WTC11 (cell line): ENCODE results near the gene ACTMAP. TPM values are rescaled to one million over a fixed set of nuclear protein-coding genes. Genes with fewer than 3 reads are reported as not detected.

Experiments used
- ATAC-seq: fragments of 200-7000 bp; cut with Tn5 transposase; 2 replicates; pipeline ENCODE4 v1.10.0; 2021; ENCODE audit warnings: mild to moderate bottlenecking, moderate library complexity
- CTCF ChIA-PET: fragments of 300-600 bp; sonication (Branson Sonifier 250); formaldehyde crosslinking; loops from one replicate; lab custom pipeline; 2021; ENCODE audit warnings: antibody characterized with exemption; lab: Charles Lee
- POLR2A ChIA-PET: fragments of 350-600 bp; sonication (Branson Sonifier 250); formaldehyde crosslinking; loops from one replicate; lab custom pipeline; 2021; ENCODE audit warnings: antibody characterized with exemption; lab: Charles Lee
- DNase-seq: peaks from one replicate; pipeline ENCODE4 v3.0.0; 2021; ENCODE audit warnings: low spot score
- H3K27ac Mint-ChIP-seq: 2 replicates; pipeline ENCODE4 v1.8.0; 2021; ENCODE audit warnings: mixed read lengths
- H3K27me3 Mint-ChIP-seq: 2 replicates; pipeline ENCODE4 v1.8.0; 2021; ENCODE audit warnings: low read depth, mild to moderate bottlenecking, moderate library complexity, mixed read lengths
- H3K36me3 Mint-ChIP-seq: 2 replicates; pipeline ENCODE4 v1.8.0; 2021; ENCODE audit warnings: mixed read lengths
- H3K4me1 Mint-ChIP-seq: 2 replicates; pipeline ENCODE4 v1.8.0; 2022; ENCODE audit warnings: mixed read lengths
- H3K4me3 Mint-ChIP-seq: 2 replicates; pipeline ENCODE4 v1.8.0; 2021; ENCODE audit warnings: mild to moderate bottlenecking, moderate library complexity, mixed read lengths
- H3K9me3 Mint-ChIP-seq: 2 replicates; pipeline ENCODE4 v1.8.0; 2021; ENCODE audit warnings: mixed read lengths
- CBFB ChIP-seq: sonication (generic); formaldehyde crosslinking; IDR thresholded peaks from 2 replicates; pipeline ENCODE4 v1.8.1; 2022; ENCODE audit warnings: mild to moderate bottlenecking, low read depth, missing genetic modification reagents
- E2F4 ChIP-seq: sonication (generic); formaldehyde crosslinking; IDR thresholded peaks from 2 replicates; pipeline ENCODE4 v1.8.1; 2022; ENCODE audit warnings: low read depth, mild to moderate bottlenecking, moderate library complexity, missing genetic modification reagents, borderline replicate concordance
- FOXJ3 ChIP-seq: sonication (generic); formaldehyde crosslinking; IDR thresholded peaks from 2 replicates; pipeline ENCODE4 v1.9.0; 2021; ENCODE audit warnings: missing genetic modification reagents, mild to moderate bottlenecking, borderline replicate concordance
- FOXK1 ChIP-seq: sonication (generic); formaldehyde crosslinking; IDR thresholded peaks from 2 replicates; pipeline ENCODE4 v1.8.0; 2022; ENCODE audit warnings: mild to moderate bottlenecking, moderate library complexity, missing genetic modification reagents
- MXD4 ChIP-seq: fragments of 250-450 bp; sonication (Bioruptor Pico); IDR thresholded peaks from 2 replicates; pipeline ENCODE4 v1.8.0; 2021; ENCODE audit warnings: mild to moderate bottlenecking, moderate library complexity, borderline replicate concordance
- PRRX2 ChIP-seq: fragments of 250-450 bp; sonication (Bioruptor Pico); IDR thresholded peaks from 2 replicates; pipeline ENCODE4 v1.8.0; 2021; ENCODE audit warnings: mild to moderate bottlenecking
- SP1 ChIP-seq: sonication (generic); formaldehyde crosslinking; conservative IDR thresholded peaks from 2 replicates; pipeline ENCODE4 v1.8.1; 2022; ENCODE audit warnings: missing genetic modification reagents
- STAT6 ChIP-seq: sonication (generic); formaldehyde crosslinking; conservative IDR thresholded peaks from 2 replicates; pipeline ENCODE4 v1.8.1; 2023; ENCODE audit warnings: mild to moderate bottlenecking, low read depth, missing genetic modification reagents, moderate library complexity
- TEAD1 ChIP-seq: sonication (generic); formaldehyde crosslinking; IDR thresholded peaks from 2 replicates; pipeline ENCODE4 v1.8.0; 2022; ENCODE audit warnings: mild to moderate bottlenecking, missing genetic modification reagents
- ZNF219 ChIP-seq: sonication (generic); formaldehyde crosslinking; IDR thresholded peaks from 2 replicates; pipeline ENCODE4 v1.8.0; 2023; ENCODE audit warnings: missing genetic modification reagents, mild to moderate bottlenecking, borderline replicate concordance
- ZNF396 ChIP-seq: fragments of 250-450 bp; sonication (Bioruptor Pico); IDR thresholded peaks from 2 replicates; pipeline ENCODE4 v1.8.0; 2021; ENCODE audit warnings: mild to moderate bottlenecking, moderate library complexity, borderline replicate concordance
- ZNF423 ChIP-seq: fragments of 250-450 bp; sonication (Bioruptor Pico); IDR thresholded peaks from 2 replicates; pipeline ENCODE4 v2.1.2; 2022; ENCODE audit warnings: mild to moderate bottlenecking, moderate library complexity
- total RNA-seq: library from RNA; stranded (reverse); gene quantifications from 3 replicates; pipeline ENCODE4 v1.2.3, GENCODE V29; 2021
- TF ChIP-seq, protein P1 (sequence below): sonication (generic); formaldehyde crosslinking; IDR thresholded peaks from 2 replicates; pipeline ENCODE4 v1.8.1; 2023; ENCODE audit warnings: mild to moderate bottlenecking, moderate library complexity, missing genetic modification reagents
- TF ChIP-seq, protein P2 (sequence below): sonication (generic); formaldehyde crosslinking; IDR thresholded peaks from 2 replicates; pipeline ENCODE4 v1.8.1; 2023; ENCODE audit warnings: mild to moderate bottlenecking, missing genetic modification reagents, borderline replicate concordance
- TF ChIP-seq, protein P3 (sequence below): sonication (generic); formaldehyde crosslinking; IDR thresholded peaks from 2 replicates; pipeline ENCODE4 v1.8.0; 2022; ENCODE audit warnings: mild to moderate bottlenecking, missing genetic modification reagents
- TF ChIP-seq, protein P4 (sequence below): sonication (generic); formaldehyde crosslinking; IDR thresholded peaks from 2 replicates; pipeline ENCODE4 v1.8.0; 2022; ENCODE audit warnings: mild to moderate bottlenecking, missing genetic modification reagents

The ACTMAP gene
- total RNA-seq, 1 experiment from 2014 or later: 29.6 TPM

DNA sequence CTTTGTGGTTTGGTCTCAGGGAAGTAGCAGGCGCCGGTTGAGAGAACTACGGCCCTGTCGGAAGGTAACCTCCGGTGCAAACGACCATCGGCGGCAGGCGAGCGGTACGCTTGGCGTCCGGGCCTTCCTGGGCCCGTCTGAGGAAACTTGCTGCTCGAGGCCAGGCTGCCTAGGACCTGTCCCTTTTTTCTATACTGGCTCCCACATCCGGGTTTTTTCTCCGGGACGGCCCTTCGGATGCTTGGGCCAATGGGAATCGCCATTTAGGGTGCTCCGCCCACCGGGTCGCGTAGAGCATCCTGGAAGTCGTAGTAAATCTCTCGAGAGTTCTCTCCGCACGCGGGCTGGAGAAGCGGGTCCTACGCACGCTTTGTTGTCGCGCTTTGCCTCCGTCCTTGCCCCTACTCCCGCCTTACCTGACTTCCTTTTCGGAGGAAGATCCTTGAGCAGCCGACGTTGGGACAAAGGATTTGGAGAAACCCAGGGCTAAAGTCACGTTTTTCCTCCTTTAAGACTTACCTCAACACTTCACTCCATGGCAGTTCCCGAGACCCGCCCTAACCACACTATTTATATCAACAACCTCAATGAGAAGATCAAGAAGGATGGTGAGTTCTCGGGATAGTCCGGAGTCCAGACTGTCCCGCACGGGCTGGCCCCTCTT, 729 bp upstream of the ACTMAP start, which contains the start of gene SNRPA:
Gene SNRPA, plus strand, starts transcription at position 330 of the 664 bp plus-strand sequence. Its CDS starts 206 bp downstream, at position 536.
- no peaks in the 10 kb centered on the region for H3K27me3 Mint-ChIP-seq
- peak within 1 kb of the TSS; percentile 99 for H3K4me3 Mint-ChIP-seq
- H3K9me3 Mint-ChIP-seq: no peaks in the 10 kb centered on the region
- ATAC-seq (peak; percentile 74), DNase-seq (peak; percentile 97)
- H3K27ac Mint-ChIP-seq: peak within 1 kb of the TSS; percentile 100
- POLR2A ChIA-PET: interaction anchor here (0.6 to 2.5 kb wide), 11 partner anchors 9 to 512 kb away, joined by 3 to 34 read pairs (median 4); partner anchors contain the start of genes COQ8B, EGLN2, ITPKC and NUMBL
- peaks cover 38% of the 10 kb centered on the region for H3K4me1 Mint-ChIP-seq
- CTCF ChIA-PET: interaction anchor here (0.5 to 2.5 kb wide), 13 partner anchors 27 to 511 kb away, joined by 3 to 13 read pairs (median 5); partner anchors contain the start of genes COQ8B, EGLN2, ITPKC and RAB4B
- TF ChIP-seq, protein P1, sequence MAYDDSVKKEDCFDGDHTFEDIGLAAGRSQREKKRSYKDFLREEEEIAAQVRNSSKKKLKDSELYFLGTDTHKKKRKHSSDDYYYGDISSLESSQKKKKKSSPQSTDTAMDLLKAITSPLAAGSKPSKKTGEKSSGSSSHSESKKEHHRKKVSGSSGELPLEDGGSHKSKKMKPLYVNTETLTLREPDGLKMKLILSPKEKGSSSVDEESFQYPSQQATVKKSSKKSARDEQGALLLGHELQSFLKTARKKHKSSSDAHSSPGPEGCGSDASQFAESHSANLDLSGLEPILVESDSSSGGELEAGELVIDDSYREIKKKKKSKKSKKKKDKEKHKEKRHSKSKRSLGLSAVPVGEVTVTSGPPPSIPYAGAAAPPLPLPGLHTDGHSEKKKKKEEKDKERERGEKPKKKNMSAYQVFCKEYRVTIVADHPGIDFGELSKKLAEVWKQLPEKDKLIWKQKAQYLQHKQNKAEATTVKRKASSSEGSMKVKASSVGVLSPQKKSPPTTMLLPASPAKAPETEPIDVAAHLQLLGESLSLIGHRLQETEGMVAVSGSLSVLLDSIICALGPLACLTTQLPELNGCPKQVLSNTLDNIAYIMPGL: 0 out of 2 replicates have a peak, but pooled peaks have one; percentile 18
- TF ChIP-seq, protein P2, sequence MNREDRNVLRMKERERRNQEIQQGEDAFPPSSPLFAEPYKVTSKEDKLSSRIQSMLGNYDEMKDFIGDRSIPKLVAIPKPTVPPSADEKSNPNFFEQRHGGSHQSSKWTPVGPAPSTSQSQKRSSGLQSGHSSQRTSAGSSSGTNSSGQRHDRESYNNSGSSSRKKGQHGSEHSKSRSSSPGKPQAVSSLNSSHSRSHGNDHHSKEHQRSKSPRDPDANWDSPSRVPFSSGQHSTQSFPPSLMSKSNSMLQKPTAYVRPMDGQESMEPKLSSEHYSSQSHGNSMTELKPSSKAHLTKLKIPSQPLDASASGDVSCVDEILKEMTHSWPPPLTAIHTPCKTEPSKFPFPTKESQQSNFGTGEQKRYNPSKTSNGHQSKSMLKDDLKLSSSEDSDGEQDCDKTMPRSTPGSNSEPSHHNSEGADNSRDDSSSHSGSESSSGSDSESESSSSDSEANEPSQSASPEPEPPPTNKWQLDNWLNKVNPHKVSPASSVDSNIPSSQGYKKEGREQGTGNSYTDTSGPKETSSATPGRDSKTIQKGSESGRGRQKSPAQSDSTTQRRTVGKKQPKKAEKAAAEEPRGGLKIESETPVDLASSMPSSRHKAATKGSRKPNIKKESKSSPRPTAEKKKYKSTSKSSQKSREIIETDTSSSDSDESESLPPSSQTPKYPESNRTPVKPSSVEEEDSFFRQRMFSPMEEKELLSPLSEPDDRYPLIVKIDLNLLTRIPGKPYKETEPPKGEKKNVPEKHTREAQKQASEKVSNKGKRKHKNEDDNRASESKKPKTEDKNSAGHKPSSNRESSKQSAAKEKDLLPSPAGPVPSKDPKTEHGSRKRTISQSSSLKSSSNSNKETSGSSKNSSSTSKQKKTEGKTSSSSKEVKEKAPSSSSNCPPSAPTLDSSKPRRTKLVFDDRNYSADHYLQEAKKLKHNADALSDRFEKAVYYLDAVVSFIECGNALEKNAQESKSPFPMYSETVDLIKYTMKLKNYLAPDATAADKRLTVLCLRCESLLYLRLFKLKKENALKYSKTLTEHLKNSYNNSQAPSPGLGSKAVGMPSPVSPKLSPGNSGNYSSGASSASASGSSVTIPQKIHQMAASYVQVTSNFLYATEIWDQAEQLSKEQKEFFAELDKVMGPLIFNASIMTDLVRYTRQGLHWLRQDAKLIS (CRISPR knock-in tag): no peak
- TF ChIP-seq, protein P3, sequence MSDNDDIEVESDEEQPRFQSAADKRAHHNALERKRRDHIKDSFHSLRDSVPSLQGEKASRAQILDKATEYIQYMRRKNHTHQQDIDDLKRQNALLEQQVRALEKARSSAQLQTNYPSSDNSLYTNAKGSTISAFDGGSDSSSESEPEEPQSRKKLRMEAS: peak; percentile 70
- TF ChIP-seq SP1 (CRISPR knock-in tag): peak; percentile 8; the same call in 1 of the 2 replicates
- TF ChIP-seq ZNF396 (CRISPR knock-in tag): no peak
- TF ChIP-seq FOXK1 (CRISPR knock-in tag): peak; percentile 62; the same call in 1 of the 2 replicates
- TF ChIP-seq MXD4 (CRISPR knock-in tag): no peak
- no peak for TF ChIP-seq TEAD1 (CRISPR knock-in tag)
- TF ChIP-seq ZNF219 (CRISPR knock-in tag): 0 out of 2 replicates have a peak, but pooled peaks have one; percentile 17
- TF ChIP-seq E2F4 (CRISPR knock-in tag): 0 out of 2 replicates have a peak, but pooled peaks have one; percentile 10
- TF ChIP-seq, protein P4, sequence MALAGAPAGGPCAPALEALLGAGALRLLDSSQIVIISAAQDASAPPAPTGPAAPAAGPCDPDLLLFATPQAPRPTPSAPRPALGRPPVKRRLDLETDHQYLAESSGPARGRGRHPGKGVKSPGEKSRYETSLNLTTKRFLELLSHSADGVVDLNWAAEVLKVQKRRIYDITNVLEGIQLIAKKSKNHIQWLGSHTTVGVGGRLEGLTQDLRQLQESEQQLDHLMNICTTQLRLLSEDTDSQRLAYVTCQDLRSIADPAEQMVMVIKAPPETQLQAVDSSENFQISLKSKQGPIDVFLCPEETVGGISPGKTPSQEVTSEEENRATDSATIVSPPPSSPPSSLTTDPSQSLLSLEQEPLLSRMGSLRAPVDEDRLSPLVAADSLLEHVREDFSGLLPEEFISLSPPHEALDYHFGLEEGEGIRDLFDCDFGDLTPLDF (CRISPR knock-in tag): no peak
- 0 out of 2 replicates have a peak, but pooled peaks have one; percentile 22 for TF ChIP-seq PRRX2 (CRISPR knock-in tag)
- peaks cover 37% of the 10 kb centered on the region for H3K36me3 Mint-ChIP-seq

DNA sequence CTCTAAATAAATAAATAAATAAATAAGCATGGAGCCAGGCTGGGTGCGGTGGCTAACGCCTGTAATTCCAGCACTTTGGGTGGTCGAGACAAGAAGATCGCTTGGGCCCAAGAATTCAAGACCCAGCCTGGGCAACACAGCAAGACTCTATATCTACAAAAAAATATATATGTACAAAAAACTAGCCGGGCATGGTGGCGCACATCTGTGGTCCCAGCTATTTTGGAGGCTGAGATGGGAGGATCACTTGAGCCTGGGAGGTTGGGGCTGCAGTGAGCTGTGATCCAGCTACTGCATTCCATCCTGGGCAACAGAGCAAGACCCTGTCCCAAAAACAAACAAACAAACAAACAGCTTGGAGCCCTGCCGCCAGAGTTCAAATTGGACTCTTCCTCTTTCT, 2.7 kb downstream of the ACTMAP start:
- no peak overlapping the region for H3K4me3 Mint-ChIP-seq
- no peaks in the 10 kb centered on the region for H3K27me3 Mint-ChIP-seq
- no peaks in the 10 kb centered on the region for H3K9me3 Mint-ChIP-seq
- ChIA-PET CTCF (interaction anchor here (1.0 kb wide), 1 partner anchor 51 kb away, joined by 3 read pairs; no protein-coding TSS in a partner anchor), POLR2A (no interaction called here)
- peaks cover 16% of the 10 kb centered on the region for H3K36me3 Mint-ChIP-seq
- DNase-seq (no peak), ATAC-seq (no peak)
- TF ChIP-seq ZNF423 (CRISPR knock-in tag) (no peak), FOXJ3 (CRISPR knock-in tag) (no peak), CBFB (CRISPR knock-in tag) (no peak), STAT6 (CRISPR knock-in tag) (no peak)
- H3K4me1 Mint-ChIP-seq: peaks cover 31% of the 10 kb centered on the region
- H3K27ac Mint-ChIP-seq: no peak overlapping the region
